ENCODE results near the gene OSR1. TPM values are rescaled to one million over a fixed set of nuclear protein-coding genes. Genes with fewer than 3 reads are reported as not detected.

The OSR1 gene
- total RNA-seq, 6 experiments from 2014 or later = 0.10 to 0.51 (median 0.12) TPM; not detected in 1

DNA sequence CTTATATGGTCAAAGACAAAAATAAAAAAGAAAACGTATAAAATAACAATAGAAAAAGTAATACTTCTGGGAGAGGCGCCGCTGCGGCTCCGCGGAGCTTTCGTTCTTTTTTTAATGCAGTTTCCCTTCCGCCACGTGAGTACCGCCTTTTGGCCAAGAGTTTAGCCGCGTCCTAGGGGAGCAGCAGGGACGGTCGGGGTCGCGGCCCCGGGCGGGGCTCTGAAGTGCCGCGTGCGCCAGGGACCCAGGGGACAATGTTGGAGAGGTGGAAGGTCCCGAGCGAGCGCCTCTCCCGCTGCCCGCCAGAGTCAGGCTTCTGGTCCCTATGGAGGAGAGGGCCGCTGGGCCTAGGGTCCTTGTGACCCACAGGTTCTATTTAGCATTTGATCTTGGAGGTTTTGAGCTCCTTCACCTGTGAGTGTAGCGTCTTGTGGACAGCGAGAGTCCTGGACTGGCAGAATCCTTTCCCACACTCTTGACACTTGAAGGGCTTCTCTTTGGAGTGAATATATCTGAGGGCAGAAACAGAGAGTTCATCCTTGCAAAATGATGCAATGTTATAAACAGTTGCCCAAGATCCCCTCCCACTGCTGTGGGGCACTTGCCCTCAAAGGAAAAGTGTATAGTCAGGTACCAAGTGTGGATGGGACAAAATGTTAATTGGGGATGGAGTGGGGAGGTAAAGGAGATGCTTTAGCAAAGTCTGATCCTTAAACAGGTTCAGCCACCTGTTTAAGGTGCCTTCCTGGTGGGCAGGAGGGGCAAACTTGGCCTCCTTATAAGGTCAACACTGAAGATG lies 6.3 kb downstream of the OSR1 start:
- no peak overlapping the region for H3K4me3 ChIP-seq
- WGBS (ENCODE audit: insufficient coverage, low coverage, low lambda C conversion rate, missing lambda C conversion rate) = 9% methylated on average over 20 of the region's 29 CpGs
- no peak overlapping the region for H3K27ac ChIP-seq
- TF ChIP-seq POLR2A (IDR thresholded peaks at IDR 0.05) = no peak
- TF ChIP-seq, protein P1, sequence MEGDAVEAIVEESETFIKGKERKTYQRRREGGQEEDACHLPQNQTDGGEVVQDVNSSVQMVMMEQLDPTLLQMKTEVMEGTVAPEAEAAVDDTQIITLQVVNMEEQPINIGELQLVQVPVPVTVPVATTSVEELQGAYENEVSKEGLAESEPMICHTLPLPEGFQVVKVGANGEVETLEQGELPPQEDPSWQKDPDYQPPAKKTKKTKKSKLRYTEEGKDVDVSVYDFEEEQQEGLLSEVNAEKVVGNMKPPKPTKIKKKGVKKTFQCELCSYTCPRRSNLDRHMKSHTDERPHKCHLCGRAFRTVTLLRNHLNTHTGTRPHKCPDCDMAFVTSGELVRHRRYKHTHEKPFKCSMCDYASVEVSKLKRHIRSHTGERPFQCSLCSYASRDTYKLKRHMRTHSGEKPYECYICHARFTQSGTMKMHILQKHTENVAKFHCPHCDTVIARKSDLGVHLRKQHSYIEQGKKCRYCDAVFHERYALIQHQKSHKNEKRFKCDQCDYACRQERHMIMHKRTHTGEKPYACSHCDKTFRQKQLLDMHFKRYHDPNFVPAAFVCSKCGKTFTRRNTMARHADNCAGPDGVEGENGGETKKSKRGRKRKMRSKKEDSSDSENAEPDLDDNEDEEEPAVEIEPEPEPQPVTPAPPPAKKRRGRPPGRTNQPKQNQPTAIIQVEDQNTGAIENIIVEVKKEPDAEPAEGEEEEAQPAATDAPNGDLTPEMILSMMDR (IDR thresholded peaks at IDR 0.05) = no peak
- H3K27me3 ChIP-seq = peaks cover 15 to 53% of the 10 kb centered on the region in 2 donors
- no peaks in the 10 kb centered on the region for H3K9me3 ChIP-seq
- DNase-seq = no peak
- ATAC-seq = no peak
- peaks cover 0 to 20% (median 7%) of the 10 kb centered on the region in 4 donors for H3K4me1 ChIP-seq
- no peaks in the 10 kb centered on the region for H3K36me3 ChIP-seq
- intact Hi-C loops (cut with DNase I) = loop anchor here in 1 of 2 donors (10.0 kb wide), 1 partner anchor 513 kb away; no protein-coding TSS in a partner anchor

DNA sequence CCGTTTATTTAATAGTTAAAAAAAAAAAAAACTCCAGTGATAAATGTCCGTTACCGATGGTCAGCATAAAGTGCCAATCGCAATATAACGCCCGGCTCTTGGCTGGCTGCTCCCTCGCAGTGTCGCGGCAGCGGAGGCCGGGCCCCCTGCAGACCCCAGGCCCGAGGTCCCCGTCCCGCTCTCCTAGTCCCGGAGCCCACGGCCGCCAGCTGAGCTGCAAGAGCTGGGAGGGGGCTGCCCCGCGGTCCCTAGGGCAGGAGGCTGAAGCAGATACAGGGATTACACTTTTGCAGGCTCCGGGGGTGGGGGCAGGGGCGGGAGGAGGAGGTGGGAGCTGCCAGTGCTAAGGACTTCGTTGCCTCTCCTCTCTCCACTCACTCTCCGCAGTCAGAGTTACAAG lies 6.9 kb downstream of the OSR1 start:
- H3K9me3 ChIP-seq = no peaks in the 10 kb centered on the region
- H3K4me3 ChIP-seq = no peak overlapping the region
- 6% methylated on average over 17 of the region's 23 CpGs for WGBS (ENCODE audit: insufficient coverage, low coverage, low lambda C conversion rate, missing lambda C conversion rate)
- H3K4me1 ChIP-seq = peaks cover 0 to 20% (median 7%) of the 10 kb centered on the region in 4 donors
- DNase-seq = no peak
- H3K27ac ChIP-seq = no peak overlapping the region
- ATAC-seq = no peak
- no peaks in the 10 kb centered on the region for H3K36me3 ChIP-seq
- H3K27me3 ChIP-seq = peaks cover 10 to 47% of the 10 kb centered on the region in 2 donors
- intact Hi-C loops (cut with DNase I) = loop anchor here in 1 of 2 donors (10.0 kb wide), 1 partner anchor 513 kb away; no protein-coding TSS in a partner anchor
- TF ChIP-seq, protein P1 (IDR thresholded peaks at IDR 0.05) = no peak
- no peak for TF ChIP-seq POLR2A (IDR thresholded peaks at IDR 0.05)

DNA sequence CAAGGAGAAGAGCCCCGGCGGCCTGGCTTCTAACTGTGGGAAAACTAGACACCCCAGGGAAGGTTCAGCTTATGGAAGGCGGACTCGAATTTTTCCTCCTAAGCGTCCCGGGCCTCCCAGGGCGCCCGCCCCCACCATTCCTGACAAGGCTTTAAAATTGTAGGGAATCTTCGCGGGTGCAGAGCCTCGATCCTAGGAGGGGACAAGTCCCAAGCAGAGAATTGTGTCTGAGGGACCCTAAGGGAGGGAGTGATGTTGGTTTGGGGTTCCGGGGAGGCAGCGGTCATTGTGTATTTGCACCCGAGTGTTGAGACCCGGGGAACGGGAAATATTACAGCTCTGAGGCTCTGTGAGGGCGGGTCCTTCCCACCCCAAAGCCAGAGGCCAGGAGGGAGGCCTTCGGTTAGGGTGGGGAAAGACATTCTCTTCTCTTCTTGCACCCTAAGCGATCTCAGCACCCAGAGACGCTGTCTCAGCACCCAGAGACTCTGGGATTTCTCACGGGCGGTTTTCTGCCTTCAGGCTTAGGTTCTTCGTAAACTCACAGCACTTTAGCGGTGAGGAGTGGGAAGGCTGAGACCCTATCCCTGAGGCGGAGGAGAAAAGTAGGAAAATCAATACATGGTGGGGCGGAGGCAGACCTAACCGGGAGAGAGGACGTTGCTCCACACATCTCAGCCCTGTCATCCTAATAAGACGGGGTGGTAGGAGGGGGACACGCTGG lies 7.6 kb downstream of the OSR1 start:
- peaks cover 0 to 20% (median 7%) of the 10 kb centered on the region in 4 donors for H3K4me1 ChIP-seq
- H3K9me3 ChIP-seq = no peaks in the 10 kb centered on the region
- DNase-seq = no peak
- TF ChIP-seq POLR2A (IDR thresholded peaks at IDR 0.05) = no peak
- TF ChIP-seq, protein P1 (IDR thresholded peaks at IDR 0.05) = no peak
- intact Hi-C loops (cut with DNase I) = loop anchor here in 1 of 2 donors (10.0 kb wide), 1 partner anchor 514 kb away; no protein-coding TSS in a partner anchor
- peaks cover 7 to 41% of the 10 kb centered on the region in 2 donors for H3K27me3 ChIP-seq
- no peaks in the 10 kb centered on the region for H3K36me3 ChIP-seq
- no peak for ATAC-seq
- WGBS (ENCODE audit: insufficient coverage, low coverage, low lambda C conversion rate, missing lambda C conversion rate) = 13% methylated on average over 11 of the region's 30 CpGs
- peak overlapping the region in 2 of 3 donors; percentile 20 to 26 for H3K4me3 ChIP-seq
- H3K27ac ChIP-seq = no peak overlapping the region

- Histone ChIP-seq H3K9me3 (no peaks in the 10 kb centered on the region), H3K27me3 (peaks cover 7 to 33% of the 10 kb centered on the region in 2 donors), H3K4me1 (peaks cover 0 to 20% (median 7%) of the 10 kb centered on the region in 4 donors), H3K36me3 (no peaks in the 10 kb centered on the region), H3K4me3 (peak overlapping the region; percentile 20 to 26 (median 26)), H3K27ac (no peak overlapping the region)
- peak; percentile 76 to 79 (median 77) for DNase-seq
- WGBS (ENCODE audit: insufficient coverage, low coverage, low lambda C conversion rate, missing lambda C conversion rate) = 20% methylated on average over 1 of the region's 47 CpGs
- intact Hi-C loops (cut with DNase I) = loop anchor here in 1 of 2 donors (10.0 kb wide), 1 partner anchor 515 kb away; no protein-coding TSS in a partner anchor
- ATAC-seq = peak; percentile 65 to 68 (median 66)
- TF ChIP-seq POLR2A (IDR thresholded peaks at IDR 0.05) = no peak
- TF ChIP-seq, protein P1 (IDR thresholded peaks at IDR 0.05) = peak; percentile 74 to 91 (median 83)
These were observed 8.3 kb downstream of the OSR1 start for GRCh38 chr2:19349911-19350677.

Measured in right lobe of liver (tissue), 6 donors.